Sigmoid colon (tissue), 4 donors: ENCODE data around the gene ZNF831.

Experiments
- EP300 ChIP-seq, 4 donors: sonication (generic); formaldehyde crosslinking; IDR thresholded peaks; one replicate each; pipeline ENCODE4 v1.6.1; 2017; ENCODE audit warnings: antibody characterized with exemption in 4 of 4
- POLR2A ChIP-seq, 2 donors: fragments of 450-650 bp; IDR thresholded peaks; one replicate each; pipeline ENCODE4 v1.6.1; 2016; ENCODE audit warnings: antibody characterized with exemption in 2 of 2, mild to moderate bottlenecking in 2 of 2, moderate library complexity in 2 of 2
- POLR2AphosphoS5 ChIP-seq, 4 donors: sonication (generic); formaldehyde crosslinking; IDR thresholded peaks; one replicate each; pipeline ENCODE4 v1.6.1; 2017; ENCODE audit warnings: antibody characterized with exemption in 4 of 4
- TF ChIP-seq, protein P1 (sequence below), 4 experiments: fragments of 450-650 bp in 3 of 4; fragments of 200-600 bp in 1 of 4; IDR thresholded peaks; one replicate each; pipeline ENCODE4 v1.5.1; 2016 to 2019; ENCODE audit warnings: antibody characterized with exemption in 4 of 4, mild to moderate bottlenecking in 3 of 4, moderate library complexity in 2 of 4

DNA sequence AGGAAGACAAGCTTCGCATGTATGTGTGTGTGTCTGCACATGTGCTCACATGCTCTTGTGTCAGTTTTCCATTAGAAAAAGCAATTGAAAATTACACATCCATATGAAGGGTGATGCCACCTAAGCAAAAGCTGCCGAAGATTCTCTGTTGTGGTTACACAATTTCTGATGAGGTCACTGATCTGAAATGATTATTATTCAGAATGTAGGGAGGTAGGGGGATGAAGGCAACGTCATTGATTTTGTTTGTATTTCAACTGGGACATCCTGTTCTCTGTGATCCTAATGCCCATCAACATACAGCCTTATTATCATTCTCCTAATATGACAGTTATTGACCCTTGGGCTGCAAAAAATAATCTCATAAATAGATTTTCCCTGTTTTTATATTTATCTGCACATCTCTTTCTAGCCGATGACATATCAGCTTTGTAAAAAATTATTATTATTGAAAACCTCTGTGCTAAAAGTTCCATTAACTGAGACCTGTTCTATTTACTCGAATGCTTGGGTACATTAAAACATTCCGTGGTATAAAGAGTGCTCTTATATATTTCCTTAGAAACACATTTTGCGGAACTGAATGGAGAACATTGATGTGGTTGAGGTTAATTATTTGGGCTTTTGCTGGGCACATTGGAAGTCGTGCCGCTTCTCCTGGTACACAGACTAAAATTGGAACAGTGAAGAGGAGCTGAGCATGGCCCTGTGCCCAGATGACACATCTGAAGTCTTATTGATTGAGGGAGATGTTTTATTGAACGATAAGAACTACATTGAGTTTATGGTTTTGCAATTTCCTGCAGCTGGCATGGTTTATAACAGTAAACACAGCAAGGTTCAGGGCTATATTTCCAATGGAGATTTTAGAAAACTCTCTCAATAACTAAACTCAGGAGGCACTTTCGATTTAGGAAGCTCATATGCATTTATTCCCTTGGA lies 51.3 kb downstream of the ZNF831 start:
- TF ChIP-seq POLR2A (IDR thresholded peaks at IDR 0.05), result no peak
- TF ChIP-seq, protein P1, sequence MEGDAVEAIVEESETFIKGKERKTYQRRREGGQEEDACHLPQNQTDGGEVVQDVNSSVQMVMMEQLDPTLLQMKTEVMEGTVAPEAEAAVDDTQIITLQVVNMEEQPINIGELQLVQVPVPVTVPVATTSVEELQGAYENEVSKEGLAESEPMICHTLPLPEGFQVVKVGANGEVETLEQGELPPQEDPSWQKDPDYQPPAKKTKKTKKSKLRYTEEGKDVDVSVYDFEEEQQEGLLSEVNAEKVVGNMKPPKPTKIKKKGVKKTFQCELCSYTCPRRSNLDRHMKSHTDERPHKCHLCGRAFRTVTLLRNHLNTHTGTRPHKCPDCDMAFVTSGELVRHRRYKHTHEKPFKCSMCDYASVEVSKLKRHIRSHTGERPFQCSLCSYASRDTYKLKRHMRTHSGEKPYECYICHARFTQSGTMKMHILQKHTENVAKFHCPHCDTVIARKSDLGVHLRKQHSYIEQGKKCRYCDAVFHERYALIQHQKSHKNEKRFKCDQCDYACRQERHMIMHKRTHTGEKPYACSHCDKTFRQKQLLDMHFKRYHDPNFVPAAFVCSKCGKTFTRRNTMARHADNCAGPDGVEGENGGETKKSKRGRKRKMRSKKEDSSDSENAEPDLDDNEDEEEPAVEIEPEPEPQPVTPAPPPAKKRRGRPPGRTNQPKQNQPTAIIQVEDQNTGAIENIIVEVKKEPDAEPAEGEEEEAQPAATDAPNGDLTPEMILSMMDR (IDR thresholded peaks at IDR 0.05), result no peak
- TF ChIP-seq POLR2AphosphoS5 (IDR thresholded peaks at IDR 0.05), result no peak
- TF ChIP-seq EP300 (IDR thresholded peaks at IDR 0.05), result no peak
